ENCODE data around the gene ST14. TPM values are rescaled to one million over a fixed set of nuclear protein-coding genes. Genes with fewer than 3 reads are reported as not detected.
"Not testable (repeated sequence)": the region's sequence is repeated elsewhere in the genome, so short reads cannot be mapped to it uniquely, and the experiment has no call there.

The ST14 gene
- total RNA-seq, 2 donors from 2014 or later = 0.17 TPM; not detected in 1

GRCh38 chr11:130216591-130217132 is 57.1 kb downstream of the ST14 start:
- Mint-ChIP-seq H3K9me3 (no peaks in the 10 kb centered on the region), H3K27ac (no peak overlapping the region), H3K4me3 (no peak overlapping the region), H3K4me1 (ENCODE audit: low read depth in 2 of 2) (peaks cover 0 to 4% of the 10 kb centered on the region in 2 donors), H3K36me3 (no peaks in the 10 kb centered on the region), H3K27me3 (peaks cover 0 to 2% of the 10 kb centered on the region in 2 donors)
- no peak for ATAC-seq
- no peak for DNase-seq (ENCODE audit: low spot score)

- DNase-seq (ENCODE audit: low spot score) (no peak), ATAC-seq (no peak)
- Mint-ChIP-seq H3K36me3 (no peaks in the 10 kb centered on the region), H3K9me3 (no peaks in the 10 kb centered on the region), H3K4me1 (ENCODE audit: low read depth in 2 of 2) (peaks cover 4 to 9% of the 10 kb centered on the region in 2 donors), H3K4me3 (no peak overlapping the region), H3K27ac (no peak overlapping the region), H3K27me3 (peaks cover 0 to 2% of the 10 kb centered on the region in 2 donors)
These were observed 57.8 kb downstream of the ST14 start for GRCh38 chr11:130217133-130218031.

GRCh38 chr11:130218501-130219070 is 59.0 kb downstream of the ST14 start:
- Mint-ChIP-seq H3K4me1 (ENCODE audit: low read depth in 2 of 2) (peaks cover 16 to 20% of the 10 kb centered on the region in 2 donors), H3K4me3 (no peak overlapping the region), H3K36me3 (no peaks in the 10 kb centered on the region), H3K27ac (no peak overlapping the region), H3K9me3 (no peaks in the 10 kb centered on the region), H3K27me3 (peaks cover 0 to 2% of the 10 kb centered on the region in 2 donors)
- ATAC-seq = no peak
- no peak for DNase-seq (ENCODE audit: low spot score)

GRCh38 chr11:130219148-130219547 is 59.6 kb downstream of the ST14 start:
- no peak for DNase-seq (ENCODE audit: low spot score)
- ATAC-seq = no peak
- Mint-ChIP-seq H3K36me3 (no peaks in the 10 kb centered on the region), H3K4me3 (no peak overlapping the region), H3K4me1 (ENCODE audit: low read depth in 2 of 2) (peaks cover 21 to 24% of the 10 kb centered on the region in 2 donors), H3K27ac (no peak overlapping the region), H3K27me3 (no peaks in the 10 kb centered on the region), H3K9me3 (no peaks in the 10 kb centered on the region)

- Mint-ChIP-seq H3K27me3 (no peaks in the 10 kb centered on the region), H3K4me3 (no peak overlapping the region), H3K4me1 (ENCODE audit: low read depth in 2 of 2) (peaks cover 21 to 24% of the 10 kb centered on the region in 2 donors), H3K27ac (no peak overlapping the region), H3K36me3 (no peaks in the 10 kb centered on the region), H3K9me3 (no peaks in the 10 kb centered on the region)
- no peak for DNase-seq (ENCODE audit: low spot score)
- ATAC-seq = no peak
These were observed 60.9 kb downstream of the ST14 start for GRCh38 chr11:130220311-130221035.

GRCh38 chr11:130223291-130223971 is 63.8 kb downstream of the ST14 start:
- Mint-ChIP-seq H3K9me3 (no peaks in the 10 kb centered on the region), H3K4me1 (ENCODE audit: low read depth in 2 of 2) (peaks cover 21 to 24% of the 10 kb centered on the region in 2 donors), H3K27ac (peak overlapping the region in 1 of 2 donors; percentile 72), H3K27me3 (no peaks in the 10 kb centered on the region), H3K36me3 (no peaks in the 10 kb centered on the region), H3K4me3 (peak overlapping the region; percentile 25)
- peak; percentile 40 to 76 for ATAC-seq
- no peak for DNase-seq (ENCODE audit: low spot score)

GRCh38 chr11:130227373-130227772 is 67.8 kb downstream of the ST14 start:
- ATAC-seq = no peak
- H3K27me3 Mint-ChIP-seq = no peaks in the 10 kb centered on the region
- no peaks in the 10 kb centered on the region for H3K9me3 Mint-ChIP-seq
- H3K36me3 Mint-ChIP-seq = peaks cover 4% of the 10 kb centered on the region
- H3K4me1 Mint-ChIP-seq (ENCODE audit: low read depth in 2 of 2) = peaks cover 16 to 17% of the 10 kb centered on the region in 2 donors
- no peak for DNase-seq (ENCODE audit: low spot score)
- no peak overlapping the region for H3K4me3 Mint-ChIP-seq
- no peak overlapping the region for H3K27ac Mint-ChIP-seq

GRCh38 chr11:130233486-130233885 is 73.9 kb downstream of the ST14 start:
- not testable (repeated sequence) for H3K4me3 Mint-ChIP-seq; DNase-seq (ENCODE audit: low spot score); H3K36me3 Mint-ChIP-seq; H3K9me3 Mint-ChIP-seq; H3K27ac Mint-ChIP-seq; H3K27me3 Mint-ChIP-seq; ATAC-seq; H3K4me1 Mint-ChIP-seq (ENCODE audit: low read depth in 2 of 2)

GRCh38 chr11:130233888-130234287 is 74.3 kb downstream of the ST14 start:
- H3K4me3 Mint-ChIP-seq; DNase-seq (ENCODE audit: low spot score); H3K27me3 Mint-ChIP-seq; H3K36me3 Mint-ChIP-seq; H3K27ac Mint-ChIP-seq; H3K4me1 Mint-ChIP-seq (ENCODE audit: low read depth in 2 of 2); H3K9me3 Mint-ChIP-seq; ATAC-seq: not testable (repeated sequence)

GRCh38 chr11:130234315-130234714 is 74.7 kb downstream of the ST14 start:
- DNase-seq (ENCODE audit: low spot score) = no peak
- Mint-ChIP-seq H3K27ac (no peak overlapping the region), H3K36me3 (peaks cover 4% of the 10 kb centered on the region), H3K4me3 (no peak overlapping the region), H3K9me3 (no peaks in the 10 kb centered on the region), H3K4me1 (ENCODE audit: low read depth in 2 of 2) (no peaks in the 10 kb centered on the region), H3K27me3 (no peaks in the 10 kb centered on the region)
- no peak for ATAC-seq

GRCh38 chr11:130237282-130238006 is 77.9 kb downstream of the ST14 start:
- no peak for ATAC-seq
- H3K9me3 Mint-ChIP-seq = no peaks in the 10 kb centered on the region
- H3K36me3 Mint-ChIP-seq = no peaks in the 10 kb centered on the region
- H3K4me1 Mint-ChIP-seq (ENCODE audit: low read depth in 2 of 2) = peaks cover 6 to 10% of the 10 kb centered on the region in 2 donors
- DNase-seq (ENCODE audit: low spot score) = no peak
- no peak overlapping the region for H3K27ac Mint-ChIP-seq
- no peaks in the 10 kb centered on the region for H3K27me3 Mint-ChIP-seq
- no peak overlapping the region for H3K4me3 Mint-ChIP-seq

GRCh38 chr11:130241713-130242112 is 82.1 kb downstream of the ST14 start:
- Mint-ChIP-seq H3K4me3 (no peak overlapping the region), H3K9me3 (no peaks in the 10 kb centered on the region), H3K4me1 (ENCODE audit: low read depth in 2 of 2) (peaks cover 22 to 38% of the 10 kb centered on the region in 2 donors), H3K36me3 (no peaks in the 10 kb centered on the region), H3K27me3 (no peaks in the 10 kb centered on the region), H3K27ac (no peak overlapping the region)
- ATAC-seq (no peak), DNase-seq (ENCODE audit: low spot score) (no peak)

- Mint-ChIP-seq H3K4me3 (peak overlapping the region; percentile 24), H3K27ac (peak overlapping the region; percentile 10 to 69), H3K9me3 (no peaks in the 10 kb centered on the region), H3K4me1 (ENCODE audit: low read depth in 2 of 2) (peaks cover 34 to 47% of the 10 kb centered on the region in 2 donors), H3K27me3 (no peaks in the 10 kb centered on the region), H3K36me3 (no peaks in the 10 kb centered on the region)
- DNase-seq (ENCODE audit: low spot score) (no peak), ATAC-seq (peak; percentile 36 to 76)
These were observed 84.2 kb downstream of the ST14 start for GRCh38 chr11:130243816-130244215.
